Smooth muscle cell (in vitro differentiated cells): Measurements from ENCODE around the gene IDI2. TPM values are rescaled to one million over a fixed set of nuclear protein-coding genes. Genes with fewer than 3 reads are reported as not detected.
"Not testable (repeated sequence)": the region's sequence is repeated elsewhere in the genome, so short reads cannot be mapped to it uniquely, and the experiment has no call there.

Experiments
- DNase-seq: peaks from one replicate; lab custom pipeline; 2025; ENCODE audit not compliant: unreplicated experiment; lab: John Stamatoyannopoulos, UW
- H2AFZ ChIP-seq: fragments of 200-600 bp; sonication (generic); 2 replicates; pipeline ENCODE4 v1.6.0; 2016; ENCODE audit warnings: antibody characterized with exemption, low read depth, mild to moderate bottlenecking
- H3F3A ChIP-seq: fragments of 200-600 bp; sonication (generic); 2 replicates; pipeline ENCODE4 v1.6.0; 2017; ENCODE audit warnings: antibody characterized with exemption, low read depth
- H3K27ac ChIP-seq: fragments of 200-600 bp; sonication (generic); 2 replicates; pipeline ENCODE4 v1.5.1; 2016; ENCODE audit warnings: low read depth, mild to moderate bottlenecking
- H3K27me3 ChIP-seq: fragments of 200-600 bp; sonication (generic); 2 replicates; pipeline ENCODE4 v1.6.1; 2016; ENCODE audit warnings: low read depth, mild to moderate bottlenecking
- H3K36me3 ChIP-seq: fragments of 200-600 bp; sonication (generic); 2 replicates; pipeline ENCODE4 v1.5.1; 2016; ENCODE audit warnings: low read depth
- H3K4me1 ChIP-seq: fragments of 200-600 bp; sonication (generic); 2 replicates; pipeline ENCODE4 v1.5.1; 2016; ENCODE audit warnings: low read depth
- H3K4me2 ChIP-seq: fragments of 200-600 bp; sonication (generic); 2 replicates; pipeline ENCODE4 v1.6.0; 2016; ENCODE audit warnings: mild to moderate bottlenecking
- H3K4me3 ChIP-seq: fragments of 200-600 bp; sonication (generic); 2 replicates; pipeline ENCODE4 v1.5.1; 2016; ENCODE audit warnings: mild to moderate bottlenecking
- H3K79me2 ChIP-seq: fragments of 200-600 bp; sonication (generic); 2 replicates; pipeline ENCODE4 v1.6.0; 2016; ENCODE audit warnings: low read depth, mild to moderate bottlenecking
- H3K9ac ChIP-seq: fragments of 200-600 bp; sonication (generic); 2 replicates; pipeline ENCODE4 v1.6.0; 2016; ENCODE audit warnings: low read depth
- H3K9me3 ChIP-seq: fragments of 200-600 bp; sonication (generic); replicated peaks from 2 replicates; pipeline ENCODE4 v1.5.1; 2016; ENCODE audit warnings: low read depth
- H4K20me1 ChIP-seq: fragments of 200-600 bp; sonication (generic); 2 replicates; pipeline ENCODE4 v1.6.0; 2016; ENCODE audit warnings: low read depth
- WGBS: methylation state at CpG from one replicate; pipeline ENCODE4 v1.1.7; 2016; ENCODE audit warnings: low lambda C conversion rate; 5-methylcytosine and 5-hydroxymethylcytosine counted together
- polyA plus RNA-seq: library from polyadenylated mRNA; unstranded; fragments of >200 nt; fragmentation: Nextera tagmentation; extraction: Ambion mirVana; gene quantifications from 2 replicates; pipeline ENCODE4 v1.2.1, GENCODE V29; 2016
- total RNA-seq: library from RNA; depleted of rRNA; stranded (reverse); fragments of >200 nt; gene quantifications from 2 replicates; pipeline ENCODE4 v1.2.3, GENCODE V29; 2014
- TF ChIP-seq, protein P1 (sequence below): fragments of 200-600 bp; sonication (generic); IDR thresholded peaks from 2 replicates; pipeline ENCODE4 v1.5.1; 2017; ENCODE audit warnings: borderline replicate concordance, mild to moderate bottlenecking, antibody characterized with exemption; ENCODE audit not compliant: insufficient read depth, poor library complexity, severe bottlenecking

IDI2 gene
- total and polyA plus RNA-seq, 2 experiments from 2014 or later: not detected

DNA sequence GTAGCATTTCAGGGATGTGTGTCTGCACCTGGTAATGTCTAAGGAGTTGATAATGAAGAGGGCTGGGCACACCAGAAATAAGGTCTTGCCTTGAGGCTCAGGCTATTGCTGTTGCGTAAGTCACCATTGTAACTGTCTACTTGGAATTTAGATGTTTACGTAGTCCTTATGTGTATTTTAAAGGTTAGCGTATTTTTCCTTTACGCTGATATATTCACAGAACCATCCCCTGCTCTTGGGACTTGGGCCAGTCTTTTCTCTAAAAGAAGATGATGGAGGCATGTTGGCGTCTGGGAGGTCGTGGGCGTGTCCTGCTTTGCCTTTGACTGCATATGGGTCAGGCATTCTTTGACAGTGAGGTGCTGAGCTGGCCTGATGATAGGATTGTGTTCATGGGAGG lies 45.3 kb upstream of the IDI2 start:
- no peak overlapping the region for H2AFZ ChIP-seq
- H3F3A ChIP-seq: no peaks in the 10 kb centered on the region
- no peaks in the 10 kb centered on the region for H3K36me3 ChIP-seq
- 76% methylated on average over 7 of the region's 7 CpGs for WGBS
- no peaks in the 10 kb centered on the region for H3K4me1 ChIP-seq
- no peak for DNase-seq
- H3K27ac ChIP-seq: no peak overlapping the region
- TF ChIP-seq, protein P1, sequence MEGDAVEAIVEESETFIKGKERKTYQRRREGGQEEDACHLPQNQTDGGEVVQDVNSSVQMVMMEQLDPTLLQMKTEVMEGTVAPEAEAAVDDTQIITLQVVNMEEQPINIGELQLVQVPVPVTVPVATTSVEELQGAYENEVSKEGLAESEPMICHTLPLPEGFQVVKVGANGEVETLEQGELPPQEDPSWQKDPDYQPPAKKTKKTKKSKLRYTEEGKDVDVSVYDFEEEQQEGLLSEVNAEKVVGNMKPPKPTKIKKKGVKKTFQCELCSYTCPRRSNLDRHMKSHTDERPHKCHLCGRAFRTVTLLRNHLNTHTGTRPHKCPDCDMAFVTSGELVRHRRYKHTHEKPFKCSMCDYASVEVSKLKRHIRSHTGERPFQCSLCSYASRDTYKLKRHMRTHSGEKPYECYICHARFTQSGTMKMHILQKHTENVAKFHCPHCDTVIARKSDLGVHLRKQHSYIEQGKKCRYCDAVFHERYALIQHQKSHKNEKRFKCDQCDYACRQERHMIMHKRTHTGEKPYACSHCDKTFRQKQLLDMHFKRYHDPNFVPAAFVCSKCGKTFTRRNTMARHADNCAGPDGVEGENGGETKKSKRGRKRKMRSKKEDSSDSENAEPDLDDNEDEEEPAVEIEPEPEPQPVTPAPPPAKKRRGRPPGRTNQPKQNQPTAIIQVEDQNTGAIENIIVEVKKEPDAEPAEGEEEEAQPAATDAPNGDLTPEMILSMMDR: no peak
- no peak overlapping the region for H3K4me3 ChIP-seq
- peaks cover 78% of the 10 kb centered on the region for H4K20me1 ChIP-seq
- H3K79me2 ChIP-seq: peaks cover 18% of the 10 kb centered on the region
- no peaks in the 10 kb centered on the region for H3K9me3 ChIP-seq
- no peaks in the 10 kb centered on the region for H3K27me3 ChIP-seq
- no peak overlapping the region for H3K4me2 ChIP-seq
- no peak overlapping the region for H3K9ac ChIP-seq

DNA sequence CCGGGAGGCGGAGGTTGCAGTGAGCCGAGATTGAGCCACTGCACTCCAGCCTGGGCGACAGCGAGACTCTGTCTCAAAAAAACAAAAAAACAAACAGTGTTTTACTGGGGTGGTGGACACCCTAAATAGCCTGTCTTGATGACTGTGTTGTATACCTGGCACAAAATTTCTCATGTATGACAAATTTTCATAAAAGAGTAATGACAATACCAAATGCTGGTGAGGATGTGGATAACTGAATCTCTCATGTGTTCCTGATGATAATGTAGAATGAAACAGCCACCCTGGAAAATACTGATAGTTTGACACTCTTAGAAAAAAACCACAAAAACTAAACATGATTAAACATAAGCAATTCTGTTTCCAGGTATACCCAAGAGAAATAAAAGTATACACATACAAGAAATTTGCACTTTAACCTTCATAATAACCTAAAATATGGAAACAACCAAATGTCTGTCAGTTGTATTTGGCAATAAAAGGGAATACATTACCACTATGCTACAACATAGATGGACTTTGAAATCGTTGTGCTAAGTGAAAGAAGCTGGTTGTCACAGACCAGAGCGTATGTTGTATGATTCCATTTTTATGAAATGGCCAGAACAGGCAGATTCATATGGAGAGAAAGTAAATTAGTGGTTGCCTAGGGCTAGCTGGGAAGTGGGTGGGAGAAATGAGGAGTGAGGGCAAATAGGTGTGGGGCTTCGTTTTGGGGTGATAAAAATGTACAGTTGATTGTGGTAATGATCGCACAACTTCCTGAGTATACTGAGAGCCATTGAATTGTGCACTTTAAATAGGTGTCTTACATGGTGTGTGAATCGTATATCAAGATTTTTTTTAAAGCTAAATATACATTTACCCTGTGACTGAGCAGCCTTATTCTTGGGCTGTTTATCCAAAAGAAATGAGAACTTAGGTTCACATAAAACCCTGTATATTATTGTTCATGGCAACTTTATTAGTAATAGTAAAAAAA lies 43.0 kb upstream of the IDI2 start:
- H3K79me2 ChIP-seq: peaks cover 14% of the 10 kb centered on the region
- 91% methylated on average over 9 of the region's 10 CpGs for WGBS
- no peak for DNase-seq
- no peaks in the 10 kb centered on the region for H3K9me3 ChIP-seq
- H3K9ac ChIP-seq: no peak overlapping the region
- H3F3A ChIP-seq: no peaks in the 10 kb centered on the region
- no peak overlapping the region for H3K4me3 ChIP-seq
- no peak overlapping the region for H3K27ac ChIP-seq
- TF ChIP-seq, protein P1: no peak
- H2AFZ ChIP-seq: no peak overlapping the region
- H3K4me1 ChIP-seq: no peaks in the 10 kb centered on the region
- no peaks in the 10 kb centered on the region for H3K36me3 ChIP-seq
- no peaks in the 10 kb centered on the region for H3K27me3 ChIP-seq
- H3K4me2 ChIP-seq: no peak overlapping the region
- H4K20me1 ChIP-seq: peaks cover 85% of the 10 kb centered on the region

DNA sequence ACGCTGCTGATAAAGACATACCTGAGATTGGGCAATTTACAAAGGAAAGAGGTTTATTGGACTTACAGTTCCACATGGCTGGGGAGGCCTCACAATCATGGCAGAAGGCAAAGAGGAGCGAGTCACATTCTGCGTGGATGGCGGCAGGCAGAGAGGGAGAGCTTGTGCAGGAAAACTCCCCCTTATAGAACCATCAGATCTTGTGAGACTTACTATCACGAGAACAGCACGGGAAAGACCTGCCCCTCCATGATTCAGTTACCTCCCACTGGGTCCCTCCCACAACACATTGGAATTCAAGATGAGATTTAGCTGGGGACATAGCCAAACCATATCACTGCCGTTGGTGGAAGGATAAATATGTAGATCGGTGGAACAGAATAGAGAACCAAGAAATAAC lies 41.1 kb upstream of the IDI2 start:
- not testable (repeated sequence) for H2AFZ ChIP-seq, H3K27me3 ChIP-seq, H3K36me3 ChIP-seq, DNase-seq, H3F3A ChIP-seq, H3K27ac ChIP-seq, H3K4me3 ChIP-seq, H3K4me1 ChIP-seq, H3K9ac ChIP-seq, H3K9me3 ChIP-seq, H3K4me2 ChIP-seq
- 89% methylated on average over 8 of the region's 8 CpGs for WGBS
- peaks cover 93% of the 10 kb centered on the region for H4K20me1 ChIP-seq
- peaks cover 15% of the 10 kb centered on the region for H3K79me2 ChIP-seq

DNA sequence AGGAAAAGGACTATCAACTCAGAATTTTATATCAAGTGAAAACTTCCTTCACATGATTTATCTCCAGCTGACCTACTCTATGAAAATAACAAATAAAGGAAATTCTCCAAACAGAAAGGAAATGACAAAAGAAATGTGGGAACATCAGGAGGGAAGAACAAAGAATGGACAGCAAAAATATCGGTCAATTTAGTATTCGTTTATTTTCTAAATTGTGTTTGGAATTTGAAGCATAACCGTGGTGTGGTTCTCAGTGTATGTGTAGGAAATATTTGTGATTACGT lies 39.2 kb upstream of the IDI2 start:
- no peaks in the 10 kb centered on the region for H3K36me3 ChIP-seq
- H3F3A ChIP-seq: no peaks in the 10 kb centered on the region
- no peak overlapping the region for H3K4me3 ChIP-seq
- no peak overlapping the region for H3K9ac ChIP-seq
- H3K79me2 ChIP-seq: peaks cover 29% of the 10 kb centered on the region
- H3K4me2 ChIP-seq: no peak overlapping the region
- TF ChIP-seq, protein P1: no peak
- no peaks in the 10 kb centered on the region for H3K4me1 ChIP-seq
- H4K20me1 ChIP-seq: peaks cover 93% of the 10 kb centered on the region
- 93% methylated on average over 4 of the region's 4 CpGs for WGBS
- no peak overlapping the region for H2AFZ ChIP-seq
- DNase-seq: no peak
- H3K27me3 ChIP-seq: no peaks in the 10 kb centered on the region
- H3K27ac ChIP-seq: no peak overlapping the region
- H3K9me3 ChIP-seq: no peaks in the 10 kb centered on the region
